Measurements from ENCODE around the gene ALG9. TPM values are rescaled to one million over a fixed set of nuclear protein-coding genes. Genes with fewer than 3 reads are reported as not detected.
A peak's percentile ranks its signal among the peaks of the same experiment; 100 is the strongest.

Gene ALG9
- total RNA-seq, 2 donors from 2014 or later: 25.3 to 26.6 TPM

DNA sequence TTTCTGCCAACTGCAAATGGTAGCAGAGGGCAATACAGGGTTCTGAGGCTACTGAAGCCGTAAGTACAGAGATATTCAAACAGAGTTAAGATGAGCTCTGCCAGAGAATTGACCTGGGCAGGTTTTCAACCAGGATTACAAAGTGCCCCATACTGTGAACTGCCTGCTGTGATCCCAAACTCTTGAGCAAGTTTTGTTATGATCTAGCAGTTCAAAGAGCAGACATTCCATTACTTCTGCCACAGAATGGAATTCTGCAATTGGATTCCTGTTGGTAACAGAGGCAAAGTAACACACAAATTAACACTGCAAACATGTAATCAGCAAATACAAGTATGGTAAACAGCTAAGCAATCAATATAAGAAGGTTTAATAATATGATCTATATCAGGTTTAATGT lies 31.2 kb downstream of the ALG9 start:
- Mint-ChIP-seq H3K9me3 (no peaks in the 10 kb centered on the region), H3K4me3 (no peak overlapping the region), H3K27ac (no peak overlapping the region), H3K4me1 (peaks cover 17% of the 10 kb centered on the region), H3K36me3 (ENCODE audit: low read depth) (peaks cover 6% of the 10 kb centered on the region), H3K27me3 (ENCODE audit: insufficient read depth) (no peaks in the 10 kb centered on the region)
- Histone ChIP-seq H3K27ac (ENCODE audit: low read depth, low read length) (no peak overlapping the region), H3K4me1 (ENCODE audit: control insufficient read depth, insufficient read depth, low read length) (peaks cover 15% of the 10 kb centered on the region), H3K27me3 (ENCODE audit: control insufficient read depth, insufficient read depth, low read length, poor library complexity, severe bottlenecking) (no peaks in the 10 kb centered on the region), H3K4me3 (ENCODE audit: low read length) (no peak overlapping the region), H3K36me3 (ENCODE audit: control insufficient read depth, insufficient read depth, low read length) (peaks cover 31% of the 10 kb centered on the region), H3K9ac (ENCODE audit: extremely low read depth, low read length, poor library complexity, severe bottlenecking) (no peak overlapping the region), H3K9me3 (ENCODE audit: control insufficient read depth, low read length) (no peaks in the 10 kb centered on the region)
- peak; percentile 72 for DNase-seq
- 0 to 45% methylated on average over 1 of the region's 1 CpG for WGBS, 2 experiments (ENCODE audit: insufficient coverage in 1 of 2, insufficient read length in 1 of 2)
- TF ChIP-seq, protein P1, sequence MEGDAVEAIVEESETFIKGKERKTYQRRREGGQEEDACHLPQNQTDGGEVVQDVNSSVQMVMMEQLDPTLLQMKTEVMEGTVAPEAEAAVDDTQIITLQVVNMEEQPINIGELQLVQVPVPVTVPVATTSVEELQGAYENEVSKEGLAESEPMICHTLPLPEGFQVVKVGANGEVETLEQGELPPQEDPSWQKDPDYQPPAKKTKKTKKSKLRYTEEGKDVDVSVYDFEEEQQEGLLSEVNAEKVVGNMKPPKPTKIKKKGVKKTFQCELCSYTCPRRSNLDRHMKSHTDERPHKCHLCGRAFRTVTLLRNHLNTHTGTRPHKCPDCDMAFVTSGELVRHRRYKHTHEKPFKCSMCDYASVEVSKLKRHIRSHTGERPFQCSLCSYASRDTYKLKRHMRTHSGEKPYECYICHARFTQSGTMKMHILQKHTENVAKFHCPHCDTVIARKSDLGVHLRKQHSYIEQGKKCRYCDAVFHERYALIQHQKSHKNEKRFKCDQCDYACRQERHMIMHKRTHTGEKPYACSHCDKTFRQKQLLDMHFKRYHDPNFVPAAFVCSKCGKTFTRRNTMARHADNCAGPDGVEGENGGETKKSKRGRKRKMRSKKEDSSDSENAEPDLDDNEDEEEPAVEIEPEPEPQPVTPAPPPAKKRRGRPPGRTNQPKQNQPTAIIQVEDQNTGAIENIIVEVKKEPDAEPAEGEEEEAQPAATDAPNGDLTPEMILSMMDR (conservative IDR thresholded peaks at IDR 0.05): no peak

- Mint-ChIP-seq H3K27ac (no peak overlapping the region), H3K9me3 (no peaks in the 10 kb centered on the region), H3K27me3 (ENCODE audit: insufficient read depth) (no peaks in the 10 kb centered on the region), H3K36me3 (ENCODE audit: low read depth) (peaks cover 6% of the 10 kb centered on the region), H3K4me1 (peaks cover 17% of the 10 kb centered on the region), H3K4me3 (no peak overlapping the region)
- no peak overlapping the region for H3K9ac ChIP-seq (ENCODE audit: extremely low read depth, low read length, poor library complexity, severe bottlenecking)
- no peaks in the 10 kb centered on the region for H3K9me3 ChIP-seq (ENCODE audit: control insufficient read depth, low read length)
- no peak overlapping the region for H3K27ac ChIP-seq (ENCODE audit: low read depth, low read length)
- TF ChIP-seq, protein P1 (conservative IDR thresholded peaks at IDR 0.05): no peak
- peaks cover 15% of the 10 kb centered on the region for H3K4me1 ChIP-seq (ENCODE audit: control insufficient read depth, insufficient read depth, low read length)
- no peak overlapping the region for H3K4me3 ChIP-seq (ENCODE audit: low read length)
- peaks cover 24% of the 10 kb centered on the region for H3K36me3 ChIP-seq (ENCODE audit: control insufficient read depth, insufficient read depth, low read length)
- 96% methylated on average over 4 to 5 of the region's 5 CpGs for WGBS, 2 experiments (ENCODE audit: insufficient coverage in 1 of 2, insufficient read length in 1 of 2)
- no peak for DNase-seq
- no peaks in the 10 kb centered on the region for H3K27me3 ChIP-seq (ENCODE audit: control insufficient read depth, insufficient read depth, low read length, poor library complexity, severe bottlenecking)
Observed at GRCh38 chr11:111838054-111838453, 33.3 kb downstream of the ALG9 start.

DNA sequence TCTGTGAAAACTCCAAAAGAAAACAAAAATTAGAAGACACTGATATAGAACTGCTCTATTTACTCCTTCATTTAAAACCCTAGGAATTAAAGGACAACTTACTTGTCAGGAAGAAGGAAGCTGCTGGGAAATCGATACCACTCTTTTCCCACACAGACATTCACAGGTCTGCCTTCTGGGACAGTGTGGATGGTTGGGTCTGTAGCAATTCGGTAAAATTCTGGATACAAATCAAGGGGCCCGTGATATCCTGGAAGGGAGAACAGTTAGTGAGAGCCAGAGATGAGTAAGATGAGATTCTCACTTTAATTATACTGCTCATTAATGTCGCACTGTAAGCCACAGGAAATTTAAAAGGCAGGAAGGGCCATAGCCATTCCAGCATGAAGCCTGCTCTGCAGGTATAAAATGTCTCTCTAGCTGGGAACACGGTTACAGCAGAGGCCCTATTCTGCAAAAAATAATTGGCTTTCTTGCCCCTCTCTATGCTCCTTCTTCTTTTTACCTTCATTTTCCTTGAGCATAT lies 34.0 kb downstream of the ALG9 start:
- H3K4me1 Mint-ChIP-seq: peaks cover 17% of the 10 kb centered on the region
- no peak overlapping the region for H3K27ac Mint-ChIP-seq

More for the DNA sequence above, 34.0 kb downstream of the ALG9 start:
- no peaks in the 10 kb centered on the region for H3K27me3 Mint-ChIP-seq (ENCODE audit: insufficient read depth)
- no peak overlapping the region for H3K4me3 Mint-ChIP-seq
- no peak for DNase-seq
- H3K9ac ChIP-seq (ENCODE audit: extremely low read depth, low read length, poor library complexity, severe bottlenecking): no peak overlapping the region
- no peak overlapping the region for H3K4me3 ChIP-seq (ENCODE audit: low read length)
- peaks cover 6% of the 10 kb centered on the region for H3K36me3 Mint-ChIP-seq (ENCODE audit: low read depth)
- no peak overlapping the region for H3K27ac ChIP-seq (ENCODE audit: low read depth, low read length)
- H3K9me3 ChIP-seq (ENCODE audit: control insufficient read depth, low read length): no peaks in the 10 kb centered on the region
- WGBS, 2 experiments (ENCODE audit: insufficient coverage in 1 of 2, insufficient read length in 1 of 2): 85 to 97% methylated on average over 3 to 5 of the region's 5 CpGs
- peaks cover 24% of the 10 kb centered on the region for H3K36me3 ChIP-seq (ENCODE audit: control insufficient read depth, insufficient read depth, low read length)
- H3K27me3 ChIP-seq (ENCODE audit: control insufficient read depth, insufficient read depth, low read length, poor library complexity, severe bottlenecking): no peaks in the 10 kb centered on the region
- TF ChIP-seq, protein P1 (conservative IDR thresholded peaks at IDR 0.05): no peak
- no peaks in the 10 kb centered on the region for H3K9me3 Mint-ChIP-seq
- H3K4me1 ChIP-seq (ENCODE audit: control insufficient read depth, insufficient read depth, low read length): peaks cover 15% of the 10 kb centered on the region
